ENCODE measurements around the gene CCDC175.
A peak's percentile ranks its signal among the peaks of the same experiment; 100 is the strongest.

The CCDC175 gene

GRCh38 chr14:59576332-59577294 is at the start of gene CCDC175:
CCDC175 (minus strand) TSS chr14:59576812; CDS start chr14:59576775, 37 bp downstream.
- intact Hi-C loops (cut with micrococcal nuclease) = loop anchor here (1.0 to 2.0 kb wide), 2 partner anchors 69 to 450 kb away; no protein-coding TSS in a partner anchor
- H3K4me3 Mint-ChIP-seq = peak within 1 kb of the TSS; percentile 72
- H3K9me3 Mint-ChIP-seq = no peaks in the 10 kb centered on the region
- H3K36me3 Mint-ChIP-seq (ENCODE audit: low read depth) = no peaks in the 10 kb centered on the region
- H3K27ac Mint-ChIP-seq = no peak within 1 kb of the TSS
- H3K27me3 Mint-ChIP-seq = peaks cover 18% of the 10 kb centered on the region
- no peaks in the 10 kb centered on the region for H3K4me1 Mint-ChIP-seq (ENCODE audit: low read depth)

- Mint-ChIP-seq H3K27ac (no peak overlapping the region), H3K9me3 (peaks cover 18% of the 10 kb centered on the region), H3K36me3 (ENCODE audit: low read depth) (no peaks in the 10 kb centered on the region), H3K27me3 (peaks cover 4% of the 10 kb centered on the region), H3K4me3 (no peak overlapping the region), H3K4me1 (ENCODE audit: low read depth) (peaks cover 16% of the 10 kb centered on the region)
- intact Hi-C loops (cut with micrococcal nuclease) = no loop called here
Measured at GRCh38 chr14:59622631-59623030, 46.0 kb upstream of the CCDC175 start.

GRCh38 chr14:59619061-59619460 is 42.4 kb upstream of the CCDC175 start:
- intact Hi-C loops (cut with micrococcal nuclease) = no loop called here
- H3K27me3 Mint-ChIP-seq = no peaks in the 10 kb centered on the region
- peak overlapping the region; percentile 0 for H3K27ac Mint-ChIP-seq
- H3K4me3 Mint-ChIP-seq = no peak overlapping the region
- no peaks in the 10 kb centered on the region for H3K36me3 Mint-ChIP-seq (ENCODE audit: low read depth)
- H3K9me3 Mint-ChIP-seq = peaks cover 18% of the 10 kb centered on the region
- H3K4me1 Mint-ChIP-seq (ENCODE audit: low read depth) = peaks cover 16% of the 10 kb centered on the region

GRCh38 chr14:59601056-59601455 is 24.4 kb upstream of the CCDC175 start:
- H3K4me1 Mint-ChIP-seq (ENCODE audit: low read depth) = no peaks in the 10 kb centered on the region

DNA sequence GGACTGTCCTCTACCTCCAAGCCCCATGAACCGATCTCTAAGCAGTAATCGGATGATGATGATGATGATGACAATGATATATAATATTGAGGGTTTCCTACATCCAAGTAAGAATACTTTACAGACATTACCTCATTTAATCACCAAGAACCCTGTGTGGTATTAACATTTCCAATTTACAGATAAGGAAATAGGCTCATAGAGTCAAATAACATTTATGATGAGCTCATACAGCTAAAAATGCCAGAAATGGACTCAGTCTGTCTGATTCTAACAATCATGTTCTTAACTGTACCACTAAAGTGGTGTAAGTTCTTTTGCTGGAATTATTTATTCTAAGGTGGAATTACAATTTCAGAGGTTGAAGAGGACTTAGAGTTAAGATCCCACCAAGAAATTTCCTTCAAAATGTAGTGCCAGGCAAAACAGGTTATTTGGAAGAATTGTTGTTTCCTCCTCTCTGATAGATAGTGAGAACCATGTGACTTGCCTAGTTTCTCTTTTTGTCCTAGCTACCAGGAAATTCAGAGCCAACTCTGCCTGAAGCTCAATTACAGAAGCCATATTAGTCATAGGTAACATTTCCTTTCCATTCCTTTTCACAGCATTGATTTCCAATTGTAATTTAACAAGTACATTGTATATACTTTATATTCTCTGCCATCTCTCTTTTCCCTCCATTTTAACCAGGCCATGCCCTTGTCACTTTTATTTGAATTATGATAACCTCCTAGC is 23.8 kb upstream of the CCDC175 start:
- no peaks in the 10 kb centered on the region for H3K4me1 Mint-ChIP-seq (ENCODE audit: low read depth)
- H3K27ac Mint-ChIP-seq = no peak overlapping the region
- no peak overlapping the region for H3K4me3 Mint-ChIP-seq
- H3K27me3 Mint-ChIP-seq = no peaks in the 10 kb centered on the region
- H3K9me3 Mint-ChIP-seq = no peaks in the 10 kb centered on the region
- intact Hi-C loops (cut with micrococcal nuclease) = no loop called here
- H3K36me3 Mint-ChIP-seq (ENCODE audit: low read depth) = peaks cover 22% of the 10 kb centered on the region

More at GRCh38 chr14:59601056-59601455, 24.4 kb upstream of the CCDC175 start:
- Mint-ChIP-seq H3K4me3 (no peak overlapping the region), H3K9me3 (no peaks in the 10 kb centered on the region), H3K36me3 (ENCODE audit: low read depth) (peaks cover 22% of the 10 kb centered on the region), H3K27me3 (no peaks in the 10 kb centered on the region), H3K27ac (no peak overlapping the region)
- intact Hi-C loops (cut with micrococcal nuclease) = no loop called here

GRCh38 chr14:59595071-59595470 is 18.5 kb upstream of the CCDC175 start:
- Mint-ChIP-seq H3K27ac (no peak overlapping the region), H3K27me3 (no peaks in the 10 kb centered on the region), H3K4me3 (no peak overlapping the region), H3K9me3 (peaks cover 15% of the 10 kb centered on the region), H3K36me3 (ENCODE audit: low read depth) (peaks cover 14% of the 10 kb centered on the region), H3K4me1 (ENCODE audit: low read depth) (no peaks in the 10 kb centered on the region)
- intact Hi-C loops (cut with micrococcal nuclease) = loop anchor here (10.0 kb wide), 1 partner anchor 500 kb away; the partner anchor contains the start of gene PCNX4

DNA sequence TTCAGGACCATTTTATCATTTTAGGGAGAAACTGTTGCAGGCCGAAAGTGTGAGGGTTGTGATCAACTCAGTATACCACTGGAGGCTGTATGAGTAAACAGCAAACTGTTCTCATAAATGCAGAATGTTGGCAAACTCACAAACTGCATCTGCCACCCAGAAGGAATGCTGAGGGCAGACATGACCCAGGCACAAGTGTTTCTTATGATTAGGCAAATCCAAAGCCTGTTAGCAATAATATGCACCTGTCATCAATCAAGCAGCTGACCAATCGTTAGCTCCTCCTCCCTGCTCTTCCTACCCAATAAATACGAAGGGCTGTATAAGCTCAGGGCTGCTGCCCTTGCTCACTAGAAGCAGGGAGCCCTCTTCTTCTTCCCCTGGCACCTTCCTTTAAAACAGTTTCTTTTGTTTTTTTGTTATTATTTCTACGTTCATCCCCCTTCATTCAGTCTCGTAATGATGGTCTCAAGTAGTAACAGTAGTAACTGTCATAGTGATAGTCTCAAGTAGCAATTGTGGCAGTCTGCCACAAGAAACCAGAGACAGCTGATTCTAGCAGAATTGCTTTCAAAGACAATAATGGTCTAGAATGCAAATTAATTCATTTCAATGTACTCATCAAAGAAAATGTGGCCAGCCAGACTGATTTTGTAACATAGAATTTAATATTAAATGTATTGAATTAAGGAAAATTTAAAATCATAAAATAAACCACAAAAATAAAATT is 15.2 kb upstream of the CCDC175 start:
- no peak overlapping the region for H3K4me3 Mint-ChIP-seq
- H3K36me3 Mint-ChIP-seq (ENCODE audit: low read depth) = no peaks in the 10 kb centered on the region
- intact Hi-C loops (cut with micrococcal nuclease) = loop anchor here (10.0 kb wide), 1 partner anchor 503 kb away; the partner anchor contains the start of gene PCNX4
- H3K4me1 Mint-ChIP-seq (ENCODE audit: low read depth) = no peaks in the 10 kb centered on the region
- H3K27me3 Mint-ChIP-seq = no peaks in the 10 kb centered on the region
- H3K27ac Mint-ChIP-seq = no peak overlapping the region
- peaks cover 15% of the 10 kb centered on the region for H3K9me3 Mint-ChIP-seq

DNA sequence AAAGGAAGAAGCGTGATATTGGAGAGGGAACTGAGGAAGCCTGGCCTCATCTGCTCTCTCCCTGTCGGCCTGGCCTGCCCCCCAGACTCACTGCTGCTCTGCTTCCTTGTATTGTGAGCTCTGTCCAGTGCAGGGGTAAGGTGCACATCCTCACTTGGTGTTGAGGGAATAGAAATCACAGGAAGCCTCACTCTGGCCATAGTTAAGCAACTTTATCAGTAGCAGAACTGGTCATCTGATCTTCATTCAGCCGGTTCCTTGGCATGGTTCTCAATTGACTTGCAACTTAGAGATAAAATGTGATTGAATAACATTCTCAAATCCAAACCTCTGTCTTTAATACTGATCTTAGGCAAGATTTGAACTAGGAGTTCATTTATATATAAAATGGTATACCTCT is 11.5 kb upstream of the CCDC175 start:
- peaks cover 22% of the 10 kb centered on the region for H3K4me1 Mint-ChIP-seq (ENCODE audit: low read depth)
- no peaks in the 10 kb centered on the region for H3K36me3 Mint-ChIP-seq (ENCODE audit: low read depth)
- H3K9me3 Mint-ChIP-seq = peaks cover 15% of the 10 kb centered on the region
- no peak overlapping the region for H3K27ac Mint-ChIP-seq
- intact Hi-C loops (cut with micrococcal nuclease) = no loop called here
- no peak overlapping the region for H3K4me3 Mint-ChIP-seq
- no peaks in the 10 kb centered on the region for H3K27me3 Mint-ChIP-seq

- Mint-ChIP-seq H3K27ac (peak overlapping the region; percentile 79), H3K9me3 (no peaks in the 10 kb centered on the region), H3K27me3 (no peaks in the 10 kb centered on the region), H3K4me3 (peak overlapping the region; percentile 61), H3K36me3 (ENCODE audit: low read depth) (no peaks in the 10 kb centered on the region), H3K4me1 (ENCODE audit: low read depth) (peaks cover 28% of the 10 kb centered on the region)
- intact Hi-C loops (cut with micrococcal nuclease) = no loop called here
Measured at GRCh38 chr14:59585891-59586554, 9.4 kb upstream of the CCDC175 start.

- Mint-ChIP-seq H3K9me3 (no peaks in the 10 kb centered on the region), H3K27ac (peak overlapping the region; percentile 84), H3K27me3 (no peaks in the 10 kb centered on the region), H3K36me3 (ENCODE audit: low read depth) (no peaks in the 10 kb centered on the region), H3K4me3 (peak overlapping the region; percentile 69), H3K4me1 (ENCODE audit: low read depth) (peaks cover 28% of the 10 kb centered on the region)
- intact Hi-C loops (cut with micrococcal nuclease) = loop anchor here (5.0 kb wide), 1 partner anchor 101 kb away; the partner anchor contains the start of genes JKAMP and L3HYPDH
Measured at GRCh38 chr14:59583755-59584154, 7.1 kb upstream of the CCDC175 start.

DNA sequence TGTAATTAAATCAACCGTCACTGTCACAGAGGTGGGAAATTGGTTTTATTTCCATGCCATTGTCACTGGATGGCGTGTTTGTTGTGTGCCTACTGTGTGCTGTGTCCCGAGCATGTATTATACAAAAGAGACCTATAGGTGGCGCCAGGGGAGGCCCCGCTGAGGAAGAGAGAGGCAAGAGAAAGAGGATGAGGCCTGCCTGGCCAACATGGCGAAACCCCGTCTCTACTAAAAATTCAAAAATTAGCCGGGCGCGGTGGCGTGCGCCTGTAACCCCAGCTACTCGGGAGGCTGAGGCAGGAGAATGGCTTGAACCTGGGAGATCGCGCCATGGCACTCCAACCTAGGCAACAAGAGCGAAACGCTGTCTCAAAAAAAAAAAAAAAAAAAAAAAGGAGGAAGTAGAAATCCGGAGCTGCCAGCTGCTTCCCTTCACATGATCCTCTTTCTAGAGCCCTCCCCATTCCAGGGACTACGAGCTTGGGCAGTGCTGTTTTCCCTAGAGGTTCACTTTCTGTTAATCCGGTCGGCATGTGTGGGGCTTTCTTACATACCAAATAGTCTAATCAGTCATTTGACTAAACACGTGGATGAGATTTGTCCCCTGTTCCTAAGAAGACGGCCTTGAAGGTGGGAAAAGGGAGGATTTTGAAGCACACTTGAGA is 6.4 kb upstream of the CCDC175 start:
- H3K36me3 Mint-ChIP-seq (ENCODE audit: low read depth) = no peaks in the 10 kb centered on the region

DNA sequence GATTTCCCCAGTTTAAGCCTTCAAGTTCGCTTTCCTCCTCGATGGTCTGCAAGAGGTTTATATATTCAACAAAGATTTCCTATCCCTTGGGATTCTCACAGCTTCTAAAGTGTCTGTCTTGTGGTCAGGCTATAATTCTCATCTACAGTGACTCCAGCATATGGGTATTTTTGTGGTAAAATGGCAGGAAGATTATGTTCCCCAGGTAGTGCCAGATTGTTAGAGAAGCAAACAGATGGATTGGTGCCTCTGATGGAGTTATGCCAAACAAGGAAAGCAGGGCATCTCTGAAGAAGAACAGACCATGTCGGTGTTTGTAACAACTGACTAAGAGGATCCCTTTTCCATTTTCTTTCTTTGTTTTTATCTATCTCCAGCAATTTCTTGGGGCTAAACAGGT is 5.5 kb upstream of the CCDC175 start:
- H3K27me3 Mint-ChIP-seq = no peaks in the 10 kb centered on the region
- H3K9me3 Mint-ChIP-seq = no peaks in the 10 kb centered on the region
- intact Hi-C loops (cut with micrococcal nuclease) = loop anchor here (5.0 kb wide), 1 partner anchor 100 kb away; the partner anchor contains the start of genes JKAMP and L3HYPDH
- no peaks in the 10 kb centered on the region for H3K36me3 Mint-ChIP-seq (ENCODE audit: low read depth)
- no peak overlapping the region for H3K27ac Mint-ChIP-seq
- peaks cover 28% of the 10 kb centered on the region for H3K4me1 Mint-ChIP-seq (ENCODE audit: low read depth)
- H3K4me3 Mint-ChIP-seq = no peak overlapping the region

More for the DNA sequence above, 6.4 kb upstream of the CCDC175 start:
- Mint-ChIP-seq H3K9me3 (no peaks in the 10 kb centered on the region), H3K4me1 (ENCODE audit: low read depth) (peaks cover 28% of the 10 kb centered on the region), H3K27ac (peak overlapping the region; percentile 84), H3K4me3 (peak overlapping the region; percentile 69), H3K27me3 (no peaks in the 10 kb centered on the region)
- intact Hi-C loops (cut with micrococcal nuclease) = loop anchor here (5.0 kb wide), 1 partner anchor 101 kb away; the partner anchor contains the start of genes JKAMP and L3HYPDH
